ENCODE measurements around the gene HERPUD1. TPM values are rescaled to one million over a fixed set of nuclear protein-coding genes. Genes with fewer than 3 reads are reported as not detected.

Gene HERPUD1
- polyA plus RNA-seq, 2 of the 4 experiments (the other 2 are of a cell fraction) = 65.8 to 140 TPM

GRCh38 chr16:56895813-56896212 lies 36.1 kb upstream of the HERPUD1 start:
- 31% methylated on average over 4 of the region's 4 CpGs for WGBS (ENCODE audit: missing lambda C conversion rate)
- DNase-seq (ENCODE audit: low read depth in 1 of 2, low spot score in 1 of 2) = no peak
- Histone ChIP-seq H3K4me2 (no peak overlapping the region), H3K27ac (no peak overlapping the region), H3K4me1 (no peaks in the 10 kb centered on the region), H3K4me3 (no peak overlapping the region), H3K9me3 (no peaks in the 10 kb centered on the region)
- no peak for ATAC-seq
- CTCF ChIA-PET = interaction anchor here (2.6 kb wide), 1 partner anchor 29 kb away, joined by 9 read pairs; no protein-coding TSS in a partner anchor
- TF ChIP-seq CBX8 (IDR thresholded peaks at IDR 0.05) = no peak
- TF ChIP-seq ELK1 (IDR thresholded peaks at IDR 0.05; ENCODE audit: low read depth, low read length) = no peak
- POLR2A ChIA-PET = no interaction called here
- FAIRE-seq = no peak

GRCh38 chr16:56896244-56896643 lies 35.7 kb upstream of the HERPUD1 start:
- H3K9me3 ChIP-seq = no peaks in the 10 kb centered on the region
- FAIRE-seq = no peak
- no peak overlapping the region for H3K4me2 ChIP-seq
- TF ChIP-seq NFE2L2 (conservative IDR thresholded peaks at IDR 0.05; ENCODE audit: low read length) (no peak), EHF (CRISPR knock-in tag; IDR thresholded peaks at IDR 0.05) (no peak), SMC3 (IDR thresholded peaks at IDR 0.05) (no peak), HEYL (CRISPR knock-in tag; IDR thresholded peaks at IDR 0.05) (no peak), MAX (IDR thresholded peaks at IDR 0.05) (no peak), USF2 (IDR thresholded peaks at IDR 0.05) (no peak), CHD2 (IDR thresholded peaks at IDR 0.05; ENCODE audit: low read length, partially characterized antibody) (no peak), TFCP2L1 (CRISPR knock-in tag; IDR thresholded peaks at IDR 0.05) (no peak), CTCF (IDR thresholded peaks at IDR 0.05) (no peak), SREBF2 (IDR thresholded peaks at IDR 0.05) (no peak), CBX2 (IDR thresholded peaks at IDR 0.05; ENCODE audit: borderline replicate concordance, low read depth) (no peak), RFX5 (IDR thresholded peaks at IDR 0.05) (no peak)
- H3K27ac ChIP-seq = no peak overlapping the region
- no peak for DNase-seq (ENCODE audit: low read depth in 1 of 2, low spot score in 1 of 2)
- no peak for ATAC-seq
- H3K4me3 ChIP-seq = no peak overlapping the region
- 53% methylated on average over 3 of the region's 3 CpGs for WGBS (ENCODE audit: missing lambda C conversion rate)
- ChIA-PET CTCF (interaction anchor here (2.6 kb wide), 1 partner anchor 30 kb away, joined by 9 read pairs; no protein-coding TSS in a partner anchor), POLR2A (no interaction called here)
- H3K4me1 ChIP-seq = no peaks in the 10 kb centered on the region

GRCh38 chr16:56897026-56897799 lies 34.7 kb upstream of the HERPUD1 start:
- Histone ChIP-seq H3K4me2 (no peak overlapping the region), H3K27ac (no peak overlapping the region), H3K4me1 (no peaks in the 10 kb centered on the region), H3K4me3 (no peak overlapping the region), H3K9me3 (no peaks in the 10 kb centered on the region)
- TF ChIP-seq ATOH8 (CRISPR knock-in tag; IDR thresholded peaks at IDR 0.05; ENCODE audit: low read depth) (no peak), FOXS1 (CRISPR knock-in tag; IDR thresholded peaks at IDR 0.05) (no peak), RNF2 (IDR thresholded peaks at IDR 0.05; ENCODE audit: borderline replicate concordance, low read depth) (no peak), EHMT2 (IDR thresholded peaks at IDR 0.05; ENCODE audit: low read depth) (no peak), FOSB (CRISPR knock-in tag; IDR thresholded peaks at IDR 0.05) (no peak), SMC3 (IDR thresholded peaks at IDR 0.05) (no peak), POLR2A (IDR thresholded peaks at IDR 0.05; ENCODE audit: low read length) (no peak), PBX3 (IDR thresholded peaks at IDR 0.05) (no peak), NFE2L2 (conservative IDR thresholded peaks at IDR 0.05; ENCODE audit: low read length) (no peak), NR3C1 (IDR thresholded peaks at IDR 0.05) (no peak), RCOR1 (IDR thresholded peaks at IDR 0.05; ENCODE audit: low read depth, low read length) (no peak)
- WGBS (ENCODE audit: missing lambda C conversion rate) = 61% methylated on average over 8 of the region's 8 CpGs
- ChIA-PET POLR2A (no interaction called here), CTCF (interaction anchor here (0.7 to 2.6 kb wide), 2 partner anchors 30 to 173 kb away, joined by 4 to 9 read pairs; no protein-coding TSS in a partner anchor)
- no peak for DNase-seq (ENCODE audit: low read depth in 1 of 2, low spot score in 1 of 2)
- ATAC-seq = 0 out of 6 replicates have a peak, but pooled peaks of 1 of the 2 experiments have one; percentile 21
- FAIRE-seq = no peak
